Measurements from ENCODE around the gene DMXL1.

DMXL1 gene

GRCh38 chr5:119200795-119201194 lies 129.9 kb downstream of the DMXL1 start:
- no peak overlapping the region for H3K4me3 ChIP-seq (ENCODE audit: low read depth, low read length)
- DNase-seq (ENCODE audit: low read depth) = no peak
- TF ChIP-seq CTCF (IDR thresholded peaks at IDR 0.05; ENCODE audit: control insufficient read depth, extremely low read depth, insufficient read depth) = no peak

GRCh38 chr5:119207105-119207504 lies 136.2 kb downstream of the DMXL1 start:
- DNase-seq (ENCODE audit: low read depth) = no peak
- H3K4me3 ChIP-seq (ENCODE audit: low read depth, low read length) = no peak overlapping the region
- no peak for TF ChIP-seq CTCF (IDR thresholded peaks at IDR 0.05; ENCODE audit: control insufficient read depth, extremely low read depth, insufficient read depth)

GRCh38 chr5:119212026-119212425 lies 141.1 kb downstream of the DMXL1 start:
- no peak overlapping the region for H3K4me3 ChIP-seq (ENCODE audit: low read depth, low read length)
- no peak for TF ChIP-seq CTCF (IDR thresholded peaks at IDR 0.05; ENCODE audit: control insufficient read depth, extremely low read depth, insufficient read depth)
- DNase-seq (ENCODE audit: low read depth) = no peak

GRCh38 chr5:119212676-119213075 lies 141.8 kb downstream of the DMXL1 start:
- H3K4me3 ChIP-seq (ENCODE audit: low read depth, low read length) = no peak overlapping the region
- no peak for DNase-seq (ENCODE audit: low read depth)
- no peak for TF ChIP-seq CTCF (IDR thresholded peaks at IDR 0.05; ENCODE audit: control insufficient read depth, extremely low read depth, insufficient read depth)

- no peak overlapping the region for H3K4me3 ChIP-seq (ENCODE audit: low read depth, low read length)
Observed at GRCh38 chr5:119217183-119217582, 146.3 kb downstream of the DMXL1 start.

GRCh38 chr5:119218830-119219782 lies 148.2 kb downstream of the DMXL1 start:
- TF ChIP-seq CTCF (IDR thresholded peaks at IDR 0.05; ENCODE audit: control insufficient read depth, extremely low read depth, insufficient read depth) = no peak
- peak; percentile 79 for DNase-seq (ENCODE audit: low read depth)
- H3K4me3 ChIP-seq (ENCODE audit: low read depth, low read length) = no peak overlapping the region

More at GRCh38 chr5:119217183-119217582, 146.3 kb downstream of the DMXL1 start:
- DNase-seq (ENCODE audit: low read depth) = no peak
- TF ChIP-seq CTCF (IDR thresholded peaks at IDR 0.05; ENCODE audit: control insufficient read depth, extremely low read depth, insufficient read depth) = no peak
